Measurements from ENCODE around the gene LYZL1. TPM values are rescaled to one million over a fixed set of nuclear protein-coding genes. Genes with fewer than 3 reads are reported as not detected.
"Not testable (repeated sequence)": the region's sequence is repeated elsewhere in the genome, so short reads cannot be mapped to it uniquely, and the experiment has no call there.

Gene LYZL1
- polyA plus RNA-seq, 3 donors, result not detected

GRCh38 chr10:29321656-29322055, 32.8 kb downstream of the LYZL1 start:
- 82 to 94% (median 89%) methylated on average over 8 of the region's 8 CpGs for WGBS, 3 donors
- no peak overlapping the region for H3K27ac ChIP-seq (ENCODE audit: low read depth, low read length)

GRCh38 chr10:29322918-29323317, 34.0 kb downstream of the LYZL1 start:
- H3K27ac ChIP-seq (ENCODE audit: low read depth, low read length), result no peak overlapping the region
- 54 to 83% (median 72%) methylated on average over 5 of the region's 5 CpGs for WGBS, 3 donors

- 41 to 70% (median 44%) methylated on average over 5 of the region's 5 CpGs for WGBS, 3 donors
- H3K27ac ChIP-seq (ENCODE audit: low read depth, low read length), result no peak overlapping the region
Observed at GRCh38 chr10:29323367-29323766, 34.5 kb downstream of the LYZL1 start.

DNA sequence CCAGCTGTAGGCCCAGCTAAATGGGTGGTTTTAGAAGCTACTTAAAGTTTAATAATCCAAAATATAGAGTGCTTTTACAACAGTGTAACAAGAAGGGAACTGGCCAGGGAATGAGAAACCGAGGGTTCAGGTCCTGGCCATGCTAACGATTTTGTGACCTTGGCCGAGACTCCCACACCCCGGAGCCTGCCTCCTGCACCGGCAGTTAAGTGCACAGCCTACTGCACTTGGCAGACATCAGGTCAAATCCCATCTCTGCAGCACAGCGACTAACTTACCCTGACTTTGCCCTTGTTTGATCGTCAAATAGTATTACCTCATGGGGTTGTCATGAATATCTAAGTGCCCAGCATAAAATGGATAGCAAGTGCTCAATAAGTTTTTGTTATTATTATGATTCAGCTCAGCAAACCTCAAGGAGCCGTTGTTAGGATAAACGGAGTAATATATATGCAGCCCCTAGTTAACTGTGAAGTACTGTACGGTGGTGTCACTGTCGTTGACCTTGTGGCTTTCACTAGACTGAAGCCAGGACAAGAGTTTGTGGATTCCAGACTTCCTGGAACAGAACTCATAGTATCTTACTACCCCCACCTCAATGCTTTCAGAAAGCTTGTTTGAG, 35.5 kb downstream of the LYZL1 start:
- no peak overlapping the region for H3K27ac ChIP-seq (ENCODE audit: low read depth, low read length)
- WGBS, 3 donors, result 58 to 84% (median 77%) methylated on average over 11 of the region's 11 CpGs

DNA sequence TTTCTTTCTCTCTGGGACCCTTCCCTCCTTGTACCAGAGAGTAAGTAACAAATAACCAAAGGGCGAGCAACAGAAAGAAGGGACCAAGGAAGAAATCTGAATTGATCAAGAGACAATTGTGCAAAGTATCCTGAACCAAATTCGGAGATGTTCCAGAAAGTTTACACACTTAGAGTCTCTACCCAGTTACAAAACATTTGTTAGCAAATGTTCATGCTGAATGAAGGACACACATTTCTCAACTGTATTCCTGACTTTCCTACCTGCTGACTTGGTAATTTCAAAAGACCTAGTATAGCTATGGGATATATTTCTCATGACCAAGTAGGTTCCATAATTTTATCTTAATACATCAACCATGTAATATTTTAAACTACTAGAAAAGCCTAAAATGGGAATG, 37.4 kb downstream of the LYZL1 start:
- no peak overlapping the region for H3K27ac ChIP-seq (ENCODE audit: low read depth, low read length)
- 89 to 93% (median 93%) methylated on average over 2 of the region's 2 CpGs for WGBS, 3 donors

DNA sequence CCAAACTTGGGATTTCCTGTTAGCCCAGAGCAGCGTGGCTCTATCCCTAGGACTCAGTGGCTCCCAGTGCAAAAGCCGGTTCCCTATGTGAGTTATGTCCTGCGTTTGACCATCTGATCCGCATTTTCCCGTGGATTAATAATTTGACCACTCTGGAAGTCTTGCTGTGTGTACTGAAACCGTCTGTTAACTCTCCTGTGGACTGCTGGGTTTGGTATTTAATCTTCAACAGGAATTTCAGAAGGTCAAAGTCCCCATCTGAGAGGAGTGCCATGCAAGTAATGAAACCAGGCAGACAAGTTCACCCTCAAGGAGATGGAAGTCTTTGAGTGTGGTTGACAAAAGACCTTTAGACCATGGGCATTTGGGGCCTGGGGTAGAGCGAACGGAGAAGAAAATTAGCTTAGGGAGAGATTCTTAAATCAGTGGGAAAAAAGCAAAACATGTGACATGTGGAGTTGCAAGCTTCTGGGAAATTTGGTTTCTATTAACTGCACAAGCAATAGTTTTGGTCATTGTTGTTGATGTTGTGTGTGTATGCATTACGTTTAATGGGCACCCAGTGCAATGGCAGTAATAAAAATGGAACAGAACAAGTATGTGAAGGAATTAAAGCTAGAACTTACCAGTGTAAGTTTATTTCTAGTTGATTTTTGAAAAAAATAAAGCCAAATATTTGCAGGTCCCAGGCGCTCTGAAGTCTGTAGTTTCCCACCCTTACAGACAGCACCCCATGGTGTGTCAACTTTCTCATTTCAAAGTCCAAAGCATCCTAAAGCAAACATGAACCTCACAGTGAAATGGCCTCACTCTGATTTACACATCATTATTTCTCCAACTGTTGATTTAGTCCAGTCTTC, 38.2 kb downstream of the LYZL1 start:
- H3K27ac ChIP-seq (ENCODE audit: low read depth, low read length), result no peak overlapping the region
- 52 to 90% (median 84%) methylated on average over 10 of the region's 10 CpGs for WGBS, 3 donors

- no peak overlapping the region for H3K27ac ChIP-seq (ENCODE audit: low read depth, low read length)
- 90 to 93% (median 91%) methylated on average over 6 of the region's 6 CpGs for WGBS, 3 donors
Observed at GRCh38 chr10:29327746-29328102, 38.9 kb downstream of the LYZL1 start.

GRCh38 chr10:29328983-29329382, 40.1 kb downstream of the LYZL1 start:
- 47 to 57% (median 48%) methylated on average over 3 of the region's 3 CpGs for WGBS, 3 donors
- H3K27ac ChIP-seq (ENCODE audit: low read depth, low read length), result no peak overlapping the region

GRCh38 chr10:29329420-29329819, 40.5 kb downstream of the LYZL1 start:
- WGBS, 3 donors, result 51 to 63% (median 62%) methylated on average over 4 to 5 of the region's 5 CpGs
- no peak overlapping the region for H3K27ac ChIP-seq (ENCODE audit: low read depth, low read length)

DNA sequence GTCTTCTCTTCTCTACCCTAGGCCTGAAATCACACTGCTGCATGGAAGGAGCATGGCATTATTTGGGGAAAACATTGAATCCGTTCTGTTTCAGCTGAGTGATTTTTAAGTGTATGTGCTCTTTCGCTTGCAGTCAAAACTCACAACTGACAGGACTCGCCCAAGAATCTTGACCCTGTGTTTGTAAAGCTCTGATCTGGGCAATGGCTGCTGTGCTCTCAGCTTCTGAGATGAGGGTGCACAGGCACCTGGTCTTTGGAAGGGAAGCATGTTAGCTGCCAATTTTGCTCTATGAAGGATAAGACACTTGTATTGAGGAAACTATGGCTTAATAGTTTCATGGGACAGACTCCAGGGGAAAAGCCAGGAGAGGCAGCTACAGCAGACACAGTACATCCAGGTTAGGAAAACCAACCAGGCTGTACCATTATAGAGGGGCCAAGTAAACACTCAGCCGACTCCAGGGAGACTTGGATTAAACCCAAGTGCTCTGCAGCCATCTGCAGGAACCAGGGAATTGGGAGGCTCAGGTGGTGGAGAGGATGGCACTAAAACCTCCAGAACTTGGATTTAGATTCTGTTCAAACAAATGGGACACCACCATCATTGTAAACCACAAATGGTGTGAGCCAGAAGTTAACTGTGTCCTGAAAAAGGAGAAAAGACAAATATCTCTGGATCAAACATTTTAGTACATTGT, 43.3 kb downstream of the LYZL1 start:
- 77 to 86% (median 82%) methylated on average over 4 of the region's 4 CpGs for WGBS, 3 donors
- no peak overlapping the region for H3K27ac ChIP-seq (ENCODE audit: low read depth, low read length)

DNA sequence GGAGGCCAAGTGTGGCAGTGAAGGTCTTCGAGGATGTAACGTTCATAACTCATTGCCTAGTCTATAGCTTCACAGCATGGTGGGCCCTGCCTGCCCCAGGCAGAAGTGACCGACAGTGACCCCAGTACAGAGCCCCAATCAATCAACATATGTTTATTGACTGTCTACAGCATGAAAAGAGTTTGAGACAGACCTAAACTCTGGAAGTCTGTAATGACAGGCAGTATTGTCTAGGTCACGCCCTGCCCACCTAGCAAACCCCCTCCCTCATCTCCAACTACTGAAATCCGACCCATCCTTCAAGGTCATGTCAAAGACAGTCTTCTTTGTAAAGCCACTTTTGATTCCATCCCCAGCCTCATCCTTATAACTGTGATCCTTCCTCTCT, 43.9 kb downstream of the LYZL1 start:
- 45 to 71% (median 65%) methylated on average over 5 of the region's 5 CpGs for WGBS, 3 donors
- H3K27ac ChIP-seq (ENCODE audit: low read depth, low read length), result no peak overlapping the region

DNA sequence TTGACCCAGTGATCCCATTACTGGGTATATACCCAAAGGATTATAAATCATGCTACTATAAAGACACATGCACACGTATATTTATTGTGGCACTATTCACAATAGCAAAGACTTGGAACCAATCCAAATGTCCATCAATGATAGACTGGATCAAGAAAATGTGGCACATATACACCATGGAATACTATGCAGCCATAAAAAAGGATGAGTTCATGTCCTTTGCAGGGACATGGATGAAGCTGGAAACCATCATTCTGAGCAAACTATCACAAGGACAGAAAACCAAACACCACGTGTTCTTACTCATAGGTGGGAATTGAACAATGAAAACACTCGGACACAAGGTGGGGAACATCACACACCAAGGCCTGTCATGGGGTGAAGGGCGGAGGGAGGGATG, 48.7 kb downstream of the LYZL1 start:
- 80 to 86% (median 84%) methylated on average over 3 of the region's 4 CpGs for WGBS, 3 donors
- not testable (repeated sequence) for H3K27ac ChIP-seq (ENCODE audit: low read depth, low read length)

GRCh38 chr10:29343607-29344038, 54.8 kb downstream of the LYZL1 start:
- 37 to 65% (median 42%) methylated on average over 7 of the region's 7 CpGs for WGBS, 3 donors

GRCh38 chr10:29344073-29344820, 55.4 kb downstream of the LYZL1 start:
- H3K27ac ChIP-seq (ENCODE audit: low read depth, low read length), result no peak overlapping the region
- 50 to 69% (median 54%) methylated on average over 18 of the region's 18 CpGs for WGBS, 3 donors

More at GRCh38 chr10:29343607-29344038, 54.8 kb downstream of the LYZL1 start:
- no peak overlapping the region for H3K27ac ChIP-seq (ENCODE audit: low read depth, low read length)

DNA sequence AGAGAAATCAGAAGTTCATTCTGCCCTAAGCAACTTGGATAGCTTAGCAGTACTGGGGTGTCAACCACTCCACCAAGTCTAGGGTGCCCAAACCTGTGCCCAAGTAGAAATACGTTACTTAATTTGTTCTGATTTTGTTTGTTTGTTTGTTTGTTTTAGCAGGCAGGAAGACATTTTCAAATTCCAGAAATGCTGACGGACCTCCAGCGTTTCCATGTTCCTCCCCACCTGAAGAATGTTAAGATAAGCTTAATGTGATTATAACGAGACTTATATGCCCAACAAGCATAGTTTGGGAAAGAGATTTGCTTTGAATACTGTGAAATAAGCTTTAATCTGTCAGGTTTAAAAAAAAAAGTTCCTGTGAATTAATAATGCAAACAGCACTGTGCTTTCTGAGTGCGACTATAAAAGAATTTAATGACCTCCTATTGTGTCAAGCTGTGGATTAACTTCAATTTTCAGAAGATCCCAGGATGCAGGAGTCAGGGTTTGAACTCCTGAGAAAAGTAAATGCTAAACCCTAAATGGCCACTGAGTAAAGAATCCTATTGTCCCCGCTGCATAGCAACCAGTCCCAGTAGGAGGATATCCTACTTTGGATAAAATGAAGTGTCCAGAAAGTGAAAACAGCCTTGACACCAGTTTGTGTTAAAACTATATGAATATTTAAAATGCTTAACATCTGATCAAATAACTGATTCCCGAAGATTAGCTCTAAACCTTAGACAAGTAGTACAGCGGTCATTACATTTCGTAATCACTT, 56.5 kb downstream of the LYZL1 start:
- 58 to 89% (median 88%) methylated on average over 9 of the region's 9 CpGs for WGBS, 3 donors

GRCh38 chr10:29345910-29346209, 57.0 kb downstream of the LYZL1 start:
- 77 to 93% (median 92%) methylated on average over 3 of the region's 3 CpGs for WGBS, 3 donors
- H3K27ac ChIP-seq (ENCODE audit: low read depth, low read length), result no peak overlapping the region

More for the DNA sequence above, 56.5 kb downstream of the LYZL1 start:
- H3K27ac ChIP-seq (ENCODE audit: low read depth, low read length), result no peak overlapping the region

GRCh38 chr10:29346296-29347001, 57.6 kb downstream of the LYZL1 start:
- 55 to 73% (median 66%) methylated on average over 9 of the region's 9 CpGs for WGBS, 3 donors
- H3K27ac ChIP-seq (ENCODE audit: low read depth, low read length), result no peak overlapping the region
